Mucosa of descending colon (tissue), 3 donors: ENCODE data around the gene HMG20A. TPM values are rescaled to one million over a fixed set of nuclear protein-coding genes. Genes with fewer than 3 reads are reported as not detected.

Experiments used
- ATAC-seq: fragments of 200-7000 bp; cut with Tn5 transposase; one replicate; pipeline ENCODE4 v1.9.1; 2020; ENCODE audit warnings: mild to moderate bottlenecking, moderate library complexity
- DNase-seq, 3 donors: peaks; one replicate each; pipeline ENCODE4 v3.0.0-alpha.2; 2020
- H3K36me3 ChIP-seq: fragments of 200-600 bp; one replicate; pipeline ENCODE4 v1.8.0; 2021; ENCODE audit warnings: low read depth, mild to moderate bottlenecking
- H3K4me1 ChIP-seq: fragments of 200-600 bp; one replicate; pipeline ENCODE4 v1.8.0; 2021; ENCODE audit warnings: low read depth, mild to moderate bottlenecking
- H3K4me3 ChIP-seq: fragments of 200-600 bp; one replicate; pipeline ENCODE4 v1.8.0; 2021; ENCODE audit warnings: mild to moderate bottlenecking
- H3K9me3 ChIP-seq: fragments of 200-600 bp; one replicate; pipeline ENCODE4 v1.8.0; 2021; ENCODE audit warnings: mild to moderate bottlenecking
- CTCF ChIP-seq: fragments of 200-600 bp; IDR thresholded peaks from one replicate; pipeline ENCODE4 v1.8.0; 2022; ENCODE audit warnings: antibody characterized with exemption, mild to moderate bottlenecking
- intact Hi-C, 2 donors: fragments of 100-400 bp; cut with DNase I in 1 of 2; cut with micrococcal nuclease in 1 of 2; formaldehyde crosslinking; loops; one replicate each; pipeline versions ENCODE4 v1.11.0 to v1.11.1; 2022; cut with DNase I, micrococcal nuclease
- total RNA-seq, 3 donors: library from RNA; stranded (reverse); fragmentation: NEBNext Ultra II Directional in 2 of 3; extraction: Animal tissue kit (Norgen Biotek cat#: 25700) in 2 of 3; gene quantifications; one replicate each; pipeline versions ENCODE4 v1.2.1 to v1.2.4, GENCODE V29; 2021 to 2023
- donor health status: DM: no; HTN: no; CAD: no; lungs with moderate emphysema.
- donor health status: DM: no; HTN: no; CAD: no.
- donor health status: DM: no; HTN: yes; CAD: no.

HMG20A gene
- total RNA-seq, 3 donors from 2014 or later = 27.5 to 37.1 (median 34.7) TPM

GRCh38 chr15:77514641-77515402, 94.1 kb downstream of the HMG20A start:
- no peaks in the 10 kb centered on the region for H3K36me3 ChIP-seq
- H3K4me3 ChIP-seq = no peak overlapping the region
- intact Hi-C loops = no loop called here
- no peaks in the 10 kb centered on the region for H3K9me3 ChIP-seq
- no peaks in the 10 kb centered on the region for H3K4me1 ChIP-seq
- DNase-seq (no peak), ATAC-seq (no peak)
- TF ChIP-seq CTCF = no peak

- intact Hi-C loops = no loop called here
- ATAC-seq (no peak), DNase-seq (no peak)
- Histone ChIP-seq H3K9me3 (no peaks in the 10 kb centered on the region), H3K4me3 (no peak overlapping the region), H3K36me3 (no peaks in the 10 kb centered on the region), H3K4me1 (no peaks in the 10 kb centered on the region)
- TF ChIP-seq CTCF = no peak
Observed at GRCh38 chr15:77515613-77516012, 94.9 kb downstream of the HMG20A start.

GRCh38 chr15:77516076-77516475, 95.4 kb downstream of the HMG20A start:
- no peak for ATAC-seq

GRCh38 chr15:77516786-77517185, 96.1 kb downstream of the HMG20A start:
- no peak overlapping the region for H3K4me3 ChIP-seq
- H3K36me3 ChIP-seq = no peaks in the 10 kb centered on the region
- TF ChIP-seq CTCF = no peak
- ATAC-seq (no peak), DNase-seq (no peak)
- intact Hi-C loops = no loop called here
- H3K4me1 ChIP-seq = no peaks in the 10 kb centered on the region
- H3K9me3 ChIP-seq = no peaks in the 10 kb centered on the region

More at GRCh38 chr15:77516076-77516475, 95.4 kb downstream of the HMG20A start:
- TF ChIP-seq CTCF = no peak
- intact Hi-C loops = no loop called here
- H3K9me3 ChIP-seq = no peaks in the 10 kb centered on the region
- H3K4me1 ChIP-seq = no peaks in the 10 kb centered on the region
- no peak overlapping the region for H3K4me3 ChIP-seq
- no peak for DNase-seq
- no peaks in the 10 kb centered on the region for H3K36me3 ChIP-seq

- Histone ChIP-seq H3K4me1 (no peaks in the 10 kb centered on the region), H3K4me3 (no peak overlapping the region), H3K9me3 (no peaks in the 10 kb centered on the region), H3K36me3 (no peaks in the 10 kb centered on the region)
- intact Hi-C loops = no loop called here
- DNase-seq = no peak
- no peak for ATAC-seq
- no peak for TF ChIP-seq CTCF
Observed at GRCh38 chr15:77517579-77517978, 96.9 kb downstream of the HMG20A start.
